Measurements from ENCODE around the gene PTMA. TPM values are rescaled to one million over a fixed set of nuclear protein-coding genes. Genes with fewer than 3 reads are reported as not detected.

The PTMA gene
- total RNA-seq, 1 experiment from 2014 or later, result 2,752 TPM

GRCh38 chr2:231732604-231733003 is 24.3 kb downstream of the PTMA start:
- POLR2A ChIA-PET, result no interaction called here
- no TSS peak for BruUV-seq (replicated peaks)
- ATAC-seq, result peak; percentile 84

More at GRCh38 chr2:231732604-231733003, 24.3 kb downstream of the PTMA start:
- Histone ChIP-seq H3K9ac (ENCODE audit: low read length) (no peak overlapping the region), H3K27ac (ENCODE audit: low read depth, low read length) (no peak overlapping the region), H2AFZ (ENCODE audit: low read depth, low read length, poor library complexity, severe bottlenecking) (no peak overlapping the region), H3K9me2 (ENCODE audit: insufficient read depth) (no peaks in the 10 kb centered on the region), H3K9me3 (ENCODE audit: control insufficient read depth in 1 of 2, insufficient read depth in 1 of 2, low read depth in 1 of 2, low read length in 2 of 2) (no peaks in the 10 kb centered on the region), H3K27me3 (ENCODE audit: insufficient read depth, low read length) (no peaks in the 10 kb centered on the region), H3K4me2 (ENCODE audit: low read length) (no peak overlapping the region), H3K79me2 (ENCODE audit: insufficient read depth, low read length) (no peaks in the 10 kb centered on the region), H3K4me3 (replicated peaks in 1 of 2; ENCODE audit: low read depth in 1 of 2, low read length in 2 of 2) (no peak overlapping the region), H3K36me3 (ENCODE audit: control insufficient read depth in 1 of 2, insufficient read depth in 2 of 2, low read length in 2 of 2) (no peaks in the 10 kb centered on the region; a peak in 1 of 4 replicates), H4K20me1 (ENCODE audit: insufficient read depth) (no peaks in the 10 kb centered on the region), H3K4me1 (ENCODE audit: control insufficient read depth in 1 of 2, insufficient read depth in 2 of 2, low read length in 2 of 2) (no peaks in the 10 kb centered on the region)
- RAD21 ChIA-PET (ENCODE audit: low non-redundant PET in 1 of 2, low total read pairs in 2 of 2, uncharacterized antibody in 2 of 2, unreplicated experiment in 2 of 2), result no interaction called here
- CTCF ChIA-PET, result no interaction called here
- intact Hi-C loops (cut with micrococcal nuclease), result no loop called here
- DNase-seq (ENCODE audit: low read depth, low spot score), result no peak
- no peak for TF ChIP-seq REST (IDR thresholded peaks at IDR 0.05; ENCODE audit: low read depth)
- TF ChIP-seq, protein P1, sequence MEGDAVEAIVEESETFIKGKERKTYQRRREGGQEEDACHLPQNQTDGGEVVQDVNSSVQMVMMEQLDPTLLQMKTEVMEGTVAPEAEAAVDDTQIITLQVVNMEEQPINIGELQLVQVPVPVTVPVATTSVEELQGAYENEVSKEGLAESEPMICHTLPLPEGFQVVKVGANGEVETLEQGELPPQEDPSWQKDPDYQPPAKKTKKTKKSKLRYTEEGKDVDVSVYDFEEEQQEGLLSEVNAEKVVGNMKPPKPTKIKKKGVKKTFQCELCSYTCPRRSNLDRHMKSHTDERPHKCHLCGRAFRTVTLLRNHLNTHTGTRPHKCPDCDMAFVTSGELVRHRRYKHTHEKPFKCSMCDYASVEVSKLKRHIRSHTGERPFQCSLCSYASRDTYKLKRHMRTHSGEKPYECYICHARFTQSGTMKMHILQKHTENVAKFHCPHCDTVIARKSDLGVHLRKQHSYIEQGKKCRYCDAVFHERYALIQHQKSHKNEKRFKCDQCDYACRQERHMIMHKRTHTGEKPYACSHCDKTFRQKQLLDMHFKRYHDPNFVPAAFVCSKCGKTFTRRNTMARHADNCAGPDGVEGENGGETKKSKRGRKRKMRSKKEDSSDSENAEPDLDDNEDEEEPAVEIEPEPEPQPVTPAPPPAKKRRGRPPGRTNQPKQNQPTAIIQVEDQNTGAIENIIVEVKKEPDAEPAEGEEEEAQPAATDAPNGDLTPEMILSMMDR (IDR thresholded peaks at IDR 0.05 in 2 of 3, conservative IDR thresholded peaks at IDR 0.05 in 1 of 3; ENCODE audit: borderline replicate concordance in 1 of 3, insufficient read depth in 1 of 3, low read depth in 2 of 3, low read length in 2 of 3), result peak in 2 of 3 experiments; percentile 42 to 43; a peak in 3 of 6 replicates
- no peak for TF ChIP-seq FOSL1 (IDR thresholded peaks at IDR 0.05; ENCODE audit: low read depth)
- no peak for TF ChIP-seq ZFX (IDR thresholded peaks at IDR 0.05)
- TF ChIP-seq SP1 (IDR thresholded peaks at IDR 0.05; ENCODE audit: low read depth), result no peak
